IPS-NIHi7 (cell line): ENCODE results near the gene MRPS35.
"Not testable (repeated sequence)": the region's sequence is repeated elsewhere in the genome, so short reads cannot be mapped to it uniquely, and the experiment has no call there.

Experiments
- DNase-seq: peaks from one replicate; pipeline ENCODE4 v3.0.0; 2012; ENCODE audit warnings: mixed read lengths; ENCODE audit errors: extremely low spot score

MRPS35 gene

GRCh38 chr12:27709212-27709931 is 1.3 kb upstream of the MRPS35 start:
- DNase-seq = no peak

DNA sequence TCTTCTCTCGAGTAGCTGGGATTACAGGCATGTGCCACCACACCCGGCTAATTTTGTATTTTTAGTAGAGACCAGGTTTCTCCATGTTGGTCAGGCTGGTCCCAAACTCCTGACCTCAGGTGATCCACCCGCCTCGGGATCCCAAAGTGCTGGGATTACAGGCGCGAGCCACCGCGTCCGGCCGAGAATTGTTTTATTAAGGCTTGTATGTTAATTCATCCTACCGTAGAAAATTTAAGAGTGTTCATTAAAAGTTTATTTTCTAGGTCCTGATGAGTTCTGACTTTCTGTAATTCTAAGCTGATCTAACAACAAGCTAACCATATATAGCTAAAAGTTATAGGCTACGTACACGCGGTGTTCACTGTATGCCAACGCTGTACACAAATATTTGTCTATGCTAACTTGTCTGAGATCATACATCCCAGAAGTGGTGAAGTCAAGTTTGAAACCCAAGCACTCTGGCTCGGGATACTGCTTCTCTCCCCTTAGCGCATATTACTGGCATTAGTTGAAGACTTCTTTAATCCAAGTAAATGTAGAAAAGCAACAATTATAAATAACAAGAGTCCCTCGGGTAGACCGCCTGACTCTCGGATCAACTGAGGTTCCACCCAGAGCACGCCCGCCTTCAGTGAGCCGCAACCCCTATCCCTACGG is 570 bp upstream of the MRPS35 start:
- DNase-seq = no peak

GRCh38 chr12:27711317-27711682 is 668 bp downstream of the MRPS35 start:
- peak; percentile 20 for DNase-seq

DNA sequence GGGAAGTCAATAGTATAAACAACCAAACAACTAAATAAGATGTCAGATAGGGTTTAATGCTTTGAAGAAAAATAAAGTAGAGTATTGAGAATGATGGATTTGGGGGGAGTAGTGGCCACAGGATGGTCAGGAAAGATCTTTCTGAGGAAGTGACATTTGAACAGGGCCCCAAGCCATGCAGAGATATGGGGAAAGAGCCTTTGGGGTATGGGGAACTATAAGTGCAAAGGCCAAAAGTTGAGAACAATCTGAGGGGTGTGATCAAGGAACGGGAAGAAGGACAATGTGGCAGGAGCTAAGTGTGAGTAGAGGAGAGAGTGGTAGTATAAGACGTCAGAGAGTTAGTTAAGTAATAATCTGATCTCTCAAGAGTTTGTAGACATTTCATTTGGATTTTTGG is 1.3 kb downstream of the MRPS35 start:
- no peak for DNase-seq

DNA sequence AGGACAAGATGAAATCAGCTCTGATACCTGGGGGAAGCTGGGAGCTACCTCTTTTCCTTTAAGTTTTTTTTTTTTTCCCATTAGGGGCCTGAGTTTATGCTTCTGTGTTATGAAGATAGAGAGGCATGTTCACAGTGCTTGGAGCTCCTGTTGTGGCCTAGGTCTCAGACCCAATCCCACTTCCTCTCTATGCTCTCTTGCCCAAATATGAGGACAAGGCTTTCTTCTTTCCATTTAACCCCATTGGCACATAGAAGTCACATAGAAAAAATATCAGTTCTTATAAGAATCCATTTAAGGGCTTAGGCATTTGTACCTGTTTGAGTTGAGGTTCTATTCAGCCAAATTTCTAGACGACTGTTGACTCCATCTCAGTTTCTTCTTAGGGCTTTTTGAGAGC is 12.6 kb downstream of the MRPS35 start:
- DNase-seq = no peak

GRCh38 chr12:27730097-27730588 is 19.5 kb downstream of the MRPS35 start:
- no peak for DNase-seq

DNA sequence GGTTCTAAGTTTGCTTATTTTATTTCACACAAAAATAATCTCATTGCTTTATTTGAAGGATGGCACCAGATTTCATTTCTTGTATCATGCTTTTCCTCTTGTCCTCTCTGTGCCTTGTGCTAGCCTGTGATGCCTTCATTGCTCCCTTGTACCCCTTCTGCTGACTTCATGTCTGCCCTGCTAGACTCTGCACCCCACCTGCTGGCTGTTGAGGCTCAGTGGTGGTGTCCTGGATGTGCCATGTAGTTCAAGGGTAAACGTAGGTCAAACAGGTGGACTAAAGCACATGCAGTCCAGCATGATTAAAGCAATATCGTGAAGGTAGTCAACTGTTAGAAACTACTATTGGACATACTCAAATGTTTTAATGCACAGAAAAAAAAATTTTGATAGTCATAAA is 21.6 kb downstream of the MRPS35 start:
- peak; percentile 32 for DNase-seq

DNA sequence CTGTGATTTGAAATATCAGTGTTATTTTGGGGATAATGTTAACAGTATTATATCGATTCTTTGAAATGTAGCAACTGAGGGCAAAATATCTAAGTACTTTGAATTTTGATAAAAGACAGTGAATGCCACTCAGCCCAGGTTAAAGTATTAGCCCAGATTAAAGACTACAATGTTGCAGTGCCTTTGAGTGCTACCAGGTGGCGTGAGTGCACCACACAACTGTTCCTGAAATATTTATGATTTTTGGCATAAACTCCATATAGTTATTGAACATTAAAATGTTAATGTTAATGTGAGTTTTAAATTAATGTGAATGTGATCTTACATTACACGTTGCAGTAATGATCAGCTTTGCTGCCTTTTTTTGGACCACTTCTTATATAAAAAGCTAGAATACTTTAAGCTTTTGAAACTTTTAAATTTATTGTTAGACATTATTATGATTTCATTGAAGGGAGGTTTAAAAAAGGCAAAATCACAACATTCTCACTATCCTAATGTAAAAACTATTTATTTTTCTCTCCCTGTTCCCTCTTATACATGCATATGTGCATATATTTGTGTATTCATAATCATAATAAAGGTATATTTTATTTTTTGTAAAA is 22.5 kb downstream of the MRPS35 start:
- DNase-seq = peak; percentile 33

- no peak for DNase-seq
Measured at GRCh38 chr12:27733791-27734190, 23.2 kb downstream of the MRPS35 start.

DNA sequence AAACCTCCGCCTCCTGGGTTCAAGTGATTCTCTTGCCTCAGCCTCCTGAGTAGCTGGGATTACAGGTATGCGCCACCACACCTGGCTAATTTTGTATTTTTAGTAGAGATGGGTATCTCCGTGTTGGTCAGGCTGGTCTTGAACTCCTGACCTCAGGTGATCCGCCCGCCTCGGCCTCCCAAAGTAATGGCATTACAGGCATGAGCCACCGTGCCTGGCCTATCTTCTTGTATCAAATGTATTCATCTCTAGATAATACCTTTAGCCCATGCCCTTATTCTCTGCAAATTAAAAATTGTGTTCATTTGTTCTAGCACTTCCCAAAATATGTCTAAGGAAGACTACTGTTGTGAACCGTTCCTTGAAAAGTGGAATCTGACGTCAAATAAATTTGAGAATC is 23.7 kb downstream of the MRPS35 start:
- not testable (repeated sequence) for DNase-seq

DNA sequence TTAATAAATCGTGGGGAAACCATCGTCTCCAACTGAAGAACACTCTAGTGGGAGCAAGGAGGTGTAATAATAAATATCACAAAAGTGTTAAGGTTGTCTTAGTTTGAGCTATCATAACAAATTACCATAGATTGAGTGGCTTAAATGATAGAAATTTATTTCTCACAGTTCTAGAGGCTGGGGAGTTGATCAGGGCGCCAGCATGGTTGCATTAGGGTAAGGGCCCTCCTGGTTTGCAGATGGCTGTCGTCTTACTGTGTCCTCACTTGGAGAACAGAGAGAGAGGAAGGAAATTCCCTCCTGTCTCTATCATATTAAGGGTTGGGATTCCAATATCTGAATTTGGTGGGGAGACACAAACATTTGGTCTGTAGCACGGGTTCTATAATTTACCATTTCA is 33.0 kb downstream of the MRPS35 start:
- no peak for DNase-seq

DNA sequence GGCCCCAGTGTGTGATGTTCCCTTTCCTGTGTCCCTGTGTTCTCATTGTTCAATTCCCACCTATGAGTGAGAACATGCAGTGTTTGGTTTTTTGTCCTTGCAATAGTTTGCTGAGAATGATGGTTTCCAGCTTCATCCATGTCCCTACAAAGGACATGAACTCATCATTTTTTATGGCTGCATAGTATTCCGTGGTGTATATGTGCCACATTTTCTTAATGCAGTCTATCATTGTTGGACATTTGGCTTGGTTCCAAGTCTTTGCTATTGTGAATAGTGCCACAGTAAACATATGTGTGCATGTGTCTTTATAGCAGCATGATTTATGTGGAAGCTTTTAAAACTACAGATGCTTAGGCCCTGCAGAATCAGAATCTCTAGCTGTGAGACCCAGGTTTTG is 35.1 kb downstream of the MRPS35 start:
- not testable (repeated sequence) for DNase-seq

DNA sequence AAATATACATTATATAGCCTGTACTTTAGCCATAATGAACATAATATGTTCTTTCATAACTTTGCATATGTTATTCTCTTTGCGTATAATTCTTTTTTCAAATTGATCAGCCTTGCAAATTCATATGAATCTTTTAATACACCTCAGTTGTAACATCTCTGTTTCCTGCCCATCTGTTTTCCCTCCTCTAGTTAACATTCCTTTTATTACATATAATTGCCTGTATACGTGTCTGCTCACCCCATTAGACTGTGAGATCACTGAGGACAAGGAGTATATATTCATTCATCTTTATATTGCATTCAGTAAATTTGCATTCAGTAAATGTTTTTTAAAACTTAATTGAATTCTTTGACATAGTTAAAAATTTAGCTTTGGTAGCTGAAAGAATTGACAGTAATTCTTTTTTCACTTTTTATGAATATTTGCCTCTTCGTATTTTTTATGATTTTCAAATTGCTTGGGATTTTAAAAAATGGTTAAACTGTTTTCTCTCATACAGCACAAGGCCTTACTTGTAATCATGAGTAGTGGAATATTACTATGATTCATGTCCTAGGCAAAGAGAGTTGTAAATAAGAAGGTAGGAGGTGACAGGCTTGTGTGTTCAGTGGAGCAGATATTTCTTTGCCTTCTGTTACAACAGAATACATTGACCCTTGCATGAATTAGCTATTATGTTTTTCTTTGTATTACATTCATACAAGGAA is 36.6 kb downstream of the MRPS35 start:
- DNase-seq = no peak

DNA sequence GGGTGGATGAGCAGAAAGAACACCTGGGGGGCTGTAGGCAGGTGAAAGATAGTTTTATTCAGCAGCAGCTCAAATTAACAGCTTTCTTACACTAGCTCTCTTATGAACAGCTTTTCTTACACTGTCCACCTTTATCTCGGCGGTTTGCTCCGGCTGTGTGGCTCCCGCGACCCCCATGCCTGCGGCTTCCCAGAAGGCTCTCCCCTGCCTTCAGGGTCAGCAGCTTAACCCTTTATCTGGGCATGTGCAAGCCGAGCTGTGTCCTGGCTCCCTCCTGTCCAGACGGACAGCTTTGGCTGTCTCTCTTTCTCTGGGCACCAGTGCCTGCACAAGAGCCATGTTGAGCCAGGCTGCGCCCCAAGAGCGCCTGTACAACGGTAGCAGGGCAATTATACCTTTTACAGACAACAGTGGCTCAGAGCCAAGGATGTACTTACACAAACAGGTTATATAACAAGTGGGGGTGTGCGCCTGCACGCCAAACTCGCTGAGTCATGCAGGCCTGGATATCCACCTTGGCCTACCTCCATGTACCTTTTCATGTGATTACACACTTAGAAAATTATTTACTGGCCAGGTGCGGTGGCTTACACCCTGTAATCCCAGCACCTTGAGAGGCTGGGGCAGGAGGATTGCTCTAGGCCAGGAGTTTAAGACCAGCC is 40.9 kb downstream of the MRPS35 start:
- DNase-seq = no peak

DNA sequence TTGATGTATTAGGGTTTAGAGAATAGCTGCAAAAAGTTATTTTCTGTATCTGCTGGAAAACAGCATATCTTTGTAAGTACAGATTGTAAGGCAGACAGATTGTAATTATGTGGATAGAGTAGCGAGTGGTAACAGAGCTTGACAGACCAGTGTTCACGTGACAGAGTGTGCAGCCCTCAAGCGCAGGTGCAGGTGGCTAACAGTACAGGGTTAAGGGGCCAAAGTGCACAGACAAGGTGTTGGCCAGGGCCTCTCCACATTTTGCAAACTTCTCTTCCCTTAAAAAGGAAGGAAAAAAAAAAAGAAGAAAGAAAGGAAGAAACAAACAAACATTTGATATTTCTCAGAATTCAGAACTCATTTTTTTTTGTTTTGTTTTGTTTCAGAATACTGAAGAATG is 44.2 kb downstream of the MRPS35 start:
- no peak for DNase-seq

- no peak for DNase-seq
Measured at GRCh38 chr12:27756670-27757195, 46.1 kb downstream of the MRPS35 start.

DNA sequence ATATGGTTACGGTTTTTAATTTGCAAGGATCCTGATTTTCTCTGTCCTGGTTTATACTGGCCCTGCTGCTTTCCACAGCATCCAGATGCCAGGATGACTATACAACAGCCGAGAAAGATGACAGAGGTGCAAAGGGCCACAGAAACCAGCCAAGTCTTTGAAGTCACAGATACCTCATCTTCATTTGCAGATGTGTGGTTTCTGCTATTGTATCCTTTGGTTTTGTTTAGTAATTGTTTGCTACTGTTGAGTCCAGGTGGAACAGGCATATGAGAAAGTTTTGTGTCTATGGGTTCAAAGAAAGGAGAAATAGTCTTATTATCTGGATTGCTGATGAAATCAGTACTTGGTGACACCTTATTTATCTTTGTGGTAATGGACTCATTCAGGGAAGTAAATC is 52.1 kb downstream of the MRPS35 start:
- no peak for DNase-seq

DNA sequence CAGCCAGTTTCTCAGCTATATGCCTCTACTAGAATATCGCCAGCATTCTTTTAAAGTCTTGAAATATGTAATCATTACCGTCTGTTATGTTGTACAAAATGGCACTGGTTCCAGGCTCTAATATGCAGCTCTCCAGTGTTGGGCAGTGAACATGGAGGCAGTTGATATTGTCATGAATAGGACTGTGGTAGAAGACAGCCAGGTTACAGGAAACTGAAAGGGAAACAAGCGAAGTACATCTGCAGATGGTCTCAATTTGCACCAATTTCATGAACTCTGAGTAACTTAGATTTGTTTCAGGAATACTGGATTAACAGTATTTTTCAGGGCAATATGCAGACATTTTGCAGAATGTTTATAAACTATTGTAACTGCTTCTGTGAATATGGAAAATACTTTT is 56.0 kb downstream of the MRPS35 start:
- DNase-seq = no peak

DNA sequence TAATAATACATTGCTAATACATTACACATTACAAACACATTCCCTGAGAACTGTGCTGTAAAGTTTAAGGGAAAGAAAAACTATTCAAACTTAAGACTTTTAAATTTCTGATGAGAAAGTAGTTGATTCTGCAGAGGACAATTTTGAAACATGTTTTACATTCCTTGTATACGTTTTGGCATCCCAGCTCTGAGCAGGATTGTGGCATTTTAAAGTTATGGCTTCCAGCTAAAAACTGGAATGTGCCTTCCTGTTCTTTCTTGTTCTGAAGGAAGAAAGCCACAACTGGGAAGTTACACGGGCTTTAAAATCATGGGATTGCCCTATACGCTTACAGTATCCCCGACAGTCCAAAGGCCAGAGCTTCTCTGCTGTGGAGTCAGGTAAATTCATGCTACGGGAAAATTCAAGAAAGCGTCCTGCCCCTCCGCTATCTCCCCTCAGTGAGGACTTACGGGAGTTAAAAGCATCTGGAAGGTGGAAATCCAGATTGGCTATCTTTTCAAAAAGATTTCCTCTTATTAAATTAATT is 58.6 kb downstream of the MRPS35 start:
- DNase-seq = no peak

- DNase-seq = no peak
Measured at GRCh38 chr12:27771481-27772327, 61.1 kb downstream of the MRPS35 start.
